ENCODE data around the gene METRN. TPM values are rescaled to one million over a fixed set of nuclear protein-coding genes. Genes with fewer than 3 reads are reported as not detected.

The METRN gene
- total and polyA plus RNA-seq, 2 donors (not counting 1 experiment from before 2014, with no cell fraction given) = 5.3 to 35.3 TPM

- Histone ChIP-seq H3K36me3 (ENCODE audit: control insufficient read depth, insufficient read depth, low read length) (peaks cover 37% of the 10 kb centered on the region), H3K4me2 (ENCODE audit: extremely low read depth, insufficient read depth, low read length) (no peak overlapping the region), H4K20me1 (ENCODE audit: control insufficient read depth, extremely low read depth, insufficient read depth, low read length) (no peaks in the 10 kb centered on the region), H3K4me3 (replicated peaks in 1 of 4; ENCODE audit: control extremely low read depth in 1 of 4, insufficient read depth in 1 of 4, low read depth in 3 of 4, low read length in 4 of 4) (no peak overlapping the region), H3K9ac (ENCODE audit: insufficient read depth, low read length) (no peak overlapping the region), H3K9me3 (ENCODE audit: control insufficient read depth, insufficient read depth, low read depth, low read length) (no peaks in the 10 kb centered on the region), H2AFZ (ENCODE audit: low read length) (no peak overlapping the region), H3K27me3 (ENCODE audit: control insufficient read depth, insufficient read depth, low read length) (no peaks in the 10 kb centered on the region), H3K4me1 (ENCODE audit: control insufficient read depth, extremely low read depth, insufficient read depth, low read length) (peaks cover 11% of the 10 kb centered on the region), H3K79me2 (ENCODE audit: control insufficient read depth, insufficient read depth, low read length) (peaks cover 23% of the 10 kb centered on the region), H3K27ac (ENCODE audit: insufficient read depth, low read length) (no peak overlapping the region)
- no peak for DNase-seq (ENCODE audit: low read depth in 2 of 2)
- TF ChIP-seq EZH2 (IDR thresholded peaks at IDR 0.05; ENCODE audit: low read length, missing control alignments) = no peak
- TF ChIP-seq, protein P1, sequence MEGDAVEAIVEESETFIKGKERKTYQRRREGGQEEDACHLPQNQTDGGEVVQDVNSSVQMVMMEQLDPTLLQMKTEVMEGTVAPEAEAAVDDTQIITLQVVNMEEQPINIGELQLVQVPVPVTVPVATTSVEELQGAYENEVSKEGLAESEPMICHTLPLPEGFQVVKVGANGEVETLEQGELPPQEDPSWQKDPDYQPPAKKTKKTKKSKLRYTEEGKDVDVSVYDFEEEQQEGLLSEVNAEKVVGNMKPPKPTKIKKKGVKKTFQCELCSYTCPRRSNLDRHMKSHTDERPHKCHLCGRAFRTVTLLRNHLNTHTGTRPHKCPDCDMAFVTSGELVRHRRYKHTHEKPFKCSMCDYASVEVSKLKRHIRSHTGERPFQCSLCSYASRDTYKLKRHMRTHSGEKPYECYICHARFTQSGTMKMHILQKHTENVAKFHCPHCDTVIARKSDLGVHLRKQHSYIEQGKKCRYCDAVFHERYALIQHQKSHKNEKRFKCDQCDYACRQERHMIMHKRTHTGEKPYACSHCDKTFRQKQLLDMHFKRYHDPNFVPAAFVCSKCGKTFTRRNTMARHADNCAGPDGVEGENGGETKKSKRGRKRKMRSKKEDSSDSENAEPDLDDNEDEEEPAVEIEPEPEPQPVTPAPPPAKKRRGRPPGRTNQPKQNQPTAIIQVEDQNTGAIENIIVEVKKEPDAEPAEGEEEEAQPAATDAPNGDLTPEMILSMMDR (conservative IDR thresholded peaks at IDR 0.05 in 1 of 2, IDR thresholded peaks at IDR 0.05 in 1 of 2; ENCODE audit: low read depth in 1 of 2, low read length in 2 of 2) = no peak
Measured at GRCh38 chr16:672851-673250, 42.1 kb upstream of the METRN start.

- Histone ChIP-seq H4K20me1 (ENCODE audit: control insufficient read depth, extremely low read depth, insufficient read depth, low read length) (no peaks in the 10 kb centered on the region), H3K36me3 (ENCODE audit: control insufficient read depth, insufficient read depth, low read length) (peaks cover 37% of the 10 kb centered on the region), H3K9me3 (ENCODE audit: control insufficient read depth, insufficient read depth, low read depth, low read length) (no peaks in the 10 kb centered on the region)
Measured at GRCh38 chr16:673399-673991, 41.4 kb upstream of the METRN start.

DNA sequence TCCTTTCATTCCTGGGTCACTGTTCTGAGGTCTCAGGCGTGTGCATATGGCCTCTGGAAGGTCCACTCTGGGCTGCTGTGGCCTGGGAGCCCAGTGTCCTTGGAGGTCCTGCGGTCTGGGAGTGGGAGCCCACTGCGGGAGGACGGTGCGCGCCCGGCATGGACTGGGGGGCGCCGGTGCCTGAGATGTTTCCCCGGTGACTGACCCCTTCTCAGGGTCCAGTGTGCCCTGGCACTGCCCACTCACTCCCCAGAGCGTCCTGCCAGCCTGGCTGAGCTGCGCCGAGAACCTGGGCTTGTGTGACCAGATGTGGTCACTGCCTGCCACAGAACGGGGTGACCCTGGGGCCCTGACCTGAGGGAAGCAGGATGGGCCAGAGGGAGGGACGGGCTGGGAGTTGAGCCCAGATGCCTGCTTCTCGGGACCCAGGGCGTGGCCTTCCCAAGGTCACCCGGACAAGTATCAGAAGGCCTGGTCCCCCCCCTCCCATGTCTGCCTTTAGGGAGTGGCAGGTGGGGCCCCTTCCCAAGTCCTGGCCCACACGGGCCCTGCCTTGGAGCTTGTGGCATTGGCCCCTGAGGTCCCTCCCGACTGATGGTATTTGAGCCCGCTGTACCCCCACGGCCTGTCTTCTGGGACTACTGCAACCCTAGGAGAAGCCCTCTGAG is 40.6 kb upstream of the METRN start:
- DNase-seq (ENCODE audit: low read depth in 2 of 2) = no peak
- Histone ChIP-seq H3K9me3 (ENCODE audit: control insufficient read depth, insufficient read depth, low read depth, low read length) (no peaks in the 10 kb centered on the region), H2AFZ (ENCODE audit: low read length) (no peak overlapping the region), H3K27me3 (ENCODE audit: control insufficient read depth, insufficient read depth, low read length) (no peaks in the 10 kb centered on the region), H3K36me3 (ENCODE audit: control insufficient read depth, insufficient read depth, low read length) (peaks cover 35% of the 10 kb centered on the region), H3K9ac (ENCODE audit: insufficient read depth, low read length) (no peak overlapping the region), H3K4me1 (ENCODE audit: control insufficient read depth, extremely low read depth, insufficient read depth, low read length) (peaks cover 6% of the 10 kb centered on the region), H3K4me2 (ENCODE audit: extremely low read depth, insufficient read depth, low read length) (no peak overlapping the region), H3K79me2 (ENCODE audit: control insufficient read depth, insufficient read depth, low read length) (peaks cover 9% of the 10 kb centered on the region), H3K27ac (ENCODE audit: insufficient read depth, low read length) (no peak overlapping the region), H4K20me1 (ENCODE audit: control insufficient read depth, extremely low read depth, insufficient read depth, low read length) (no peaks in the 10 kb centered on the region), H3K4me3 (replicated peaks in 1 of 4; ENCODE audit: control extremely low read depth in 1 of 4, insufficient read depth in 1 of 4, low read depth in 3 of 4, low read length in 4 of 4) (no peak overlapping the region)
- TF ChIP-seq, protein P1 (conservative IDR thresholded peaks at IDR 0.05 in 1 of 2, IDR thresholded peaks at IDR 0.05 in 1 of 2; ENCODE audit: low read depth in 1 of 2, low read length in 2 of 2) = no peak
- TF ChIP-seq EZH2 (IDR thresholded peaks at IDR 0.05; ENCODE audit: low read length, missing control alignments) = no peak

More at GRCh38 chr16:673399-673991, 41.4 kb upstream of the METRN start:
- DNase-seq (ENCODE audit: low read depth in 2 of 2) = no peak
- peaks cover 11% of the 10 kb centered on the region for H3K4me1 ChIP-seq (ENCODE audit: control insufficient read depth, extremely low read depth, insufficient read depth, low read length)
- TF ChIP-seq EZH2 (IDR thresholded peaks at IDR 0.05; ENCODE audit: low read length, missing control alignments) = no peak
- no peak overlapping the region for H2AFZ ChIP-seq (ENCODE audit: low read length)
- peaks cover 18% of the 10 kb centered on the region for H3K79me2 ChIP-seq (ENCODE audit: control insufficient read depth, insufficient read depth, low read length)
- no peak overlapping the region for H3K27ac ChIP-seq (ENCODE audit: insufficient read depth, low read length)
- H3K27me3 ChIP-seq (ENCODE audit: control insufficient read depth, insufficient read depth, low read length) = no peaks in the 10 kb centered on the region
- no peak overlapping the region for H3K9ac ChIP-seq (ENCODE audit: insufficient read depth, low read length)
- H3K4me3 ChIP-seq (replicated peaks in 1 of 4; ENCODE audit: control extremely low read depth in 1 of 4, insufficient read depth in 1 of 4, low read depth in 3 of 4, low read length in 4 of 4) = no peak overlapping the region
- H3K4me2 ChIP-seq (ENCODE audit: extremely low read depth, insufficient read depth, low read length) = no peak overlapping the region

Data from fibroblast of lung (primary cell).